WTC11 (cell line): ENCODE data around the gene UTP20. TPM values are rescaled to one million over a fixed set of nuclear protein-coding genes. Genes with fewer than 3 reads are reported as not detected.

Experiments used
- ATAC-seq: fragments of 200-7000 bp; cut with Tn5 transposase; 2 replicates; pipeline ENCODE4 v1.10.0; 2021; ENCODE audit warnings: mild to moderate bottlenecking, moderate library complexity
- CTCF ChIA-PET: fragments of 300-600 bp; sonication (Branson Sonifier 250); formaldehyde crosslinking; loops from one replicate; lab custom pipeline; 2021; ENCODE audit warnings: antibody characterized with exemption; lab: Charles Lee
- POLR2A ChIA-PET: fragments of 350-600 bp; sonication (Branson Sonifier 250); formaldehyde crosslinking; loops from one replicate; lab custom pipeline; 2021; ENCODE audit warnings: antibody characterized with exemption; lab: Charles Lee
- DNase-seq: peaks from one replicate; pipeline ENCODE4 v3.0.0; 2021; ENCODE audit warnings: low spot score
- H3K27ac Mint-ChIP-seq: 2 replicates; pipeline ENCODE4 v1.8.0; 2021; ENCODE audit warnings: mixed read lengths
- H3K27me3 Mint-ChIP-seq: 2 replicates; pipeline ENCODE4 v1.8.0; 2021; ENCODE audit warnings: low read depth, mild to moderate bottlenecking, moderate library complexity, mixed read lengths
- H3K36me3 Mint-ChIP-seq: 2 replicates; pipeline ENCODE4 v1.8.0; 2021; ENCODE audit warnings: mixed read lengths
- H3K4me1 Mint-ChIP-seq: 2 replicates; pipeline ENCODE4 v1.8.0; 2022; ENCODE audit warnings: mixed read lengths
- H3K4me3 Mint-ChIP-seq: 2 replicates; pipeline ENCODE4 v1.8.0; 2021; ENCODE audit warnings: mild to moderate bottlenecking, moderate library complexity, mixed read lengths
- H3K9me3 Mint-ChIP-seq: 2 replicates; pipeline ENCODE4 v1.8.0; 2021; ENCODE audit warnings: mixed read lengths
- CBFB ChIP-seq: sonication (generic); formaldehyde crosslinking; IDR thresholded peaks from 2 replicates; pipeline ENCODE4 v1.8.1; 2022; ENCODE audit warnings: mild to moderate bottlenecking, low read depth, missing genetic modification reagents
- CREB1 ChIP-seq: sonication (generic); formaldehyde crosslinking; IDR thresholded peaks from 2 replicates; pipeline ENCODE4 v1.8.0; 2023; ENCODE audit warnings: mild to moderate bottlenecking, missing genetic modification reagents
- FOXJ3 ChIP-seq: sonication (generic); formaldehyde crosslinking; IDR thresholded peaks from 2 replicates; pipeline ENCODE4 v1.9.0; 2021; ENCODE audit warnings: missing genetic modification reagents, mild to moderate bottlenecking, borderline replicate concordance
- GTF2I ChIP-seq: fragments of 250-450 bp; sonication (Bioruptor Pico); conservative IDR thresholded peaks from 2 replicates; pipeline ENCODE4 v1.4.0; 2021; ENCODE audit warnings: mild to moderate bottlenecking
- HMGA2 ChIP-seq: fragments of 250-450 bp; sonication (Bioruptor Pico); IDR thresholded peaks from 2 replicates; pipeline ENCODE4 v1.4.0; 2021; ENCODE audit warnings: mild to moderate bottlenecking, moderate library complexity
- NFYB ChIP-seq: sonication (generic); formaldehyde crosslinking; conservative IDR thresholded peaks from 2 replicates; pipeline ENCODE4 v1.8.0; 2022; ENCODE audit warnings: low read depth, missing genetic modification reagents
- PRRX2 ChIP-seq: fragments of 250-450 bp; sonication (Bioruptor Pico); IDR thresholded peaks from 2 replicates; pipeline ENCODE4 v1.8.0; 2021; ENCODE audit warnings: mild to moderate bottlenecking
- RORB ChIP-seq: fragments of 250-450 bp; sonication (Bioruptor Pico); IDR thresholded peaks from 2 replicates; pipeline ENCODE4 v1.9.0; 2021; ENCODE audit warnings: mild to moderate bottlenecking
- TEAD4 ChIP-seq: sonication (generic); formaldehyde crosslinking; IDR thresholded peaks from 2 replicates; pipeline ENCODE4 v1.8.0; 2022; ENCODE audit warnings: mild to moderate bottlenecking, missing genetic modification reagents
- ZNF232 ChIP-seq: sonication (generic); formaldehyde crosslinking; IDR thresholded peaks from 2 replicates; pipeline ENCODE4 v1.8.0; 2022; ENCODE audit warnings: mild to moderate bottlenecking, missing genetic modification reagents
- ZNF263 ChIP-seq: sonication (generic); formaldehyde crosslinking; IDR thresholded peaks from 2 replicates; pipeline ENCODE4 v1.8.1; 2022; ENCODE audit warnings: low read depth, mild to moderate bottlenecking, moderate library complexity, missing genetic modification reagents
- ZNF423 ChIP-seq: fragments of 250-450 bp; sonication (Bioruptor Pico); IDR thresholded peaks from 2 replicates; pipeline ENCODE4 v2.1.2; 2022; ENCODE audit warnings: mild to moderate bottlenecking, moderate library complexity
- total RNA-seq: library from RNA; stranded (reverse); gene quantifications from 3 replicates; pipeline ENCODE4 v1.2.3, GENCODE V29; 2021
- TF ChIP-seq, protein P1 (sequence below): sonication (generic); formaldehyde crosslinking; IDR thresholded peaks from 2 replicates; pipeline ENCODE4 v1.8.0; 2023; ENCODE audit warnings: mild to moderate bottlenecking, missing genetic modification reagents
- TF ChIP-seq, protein P2 (sequence below): sonication (generic); formaldehyde crosslinking; IDR thresholded peaks from 2 replicates; pipeline ENCODE4 v1.8.0; 2022; ENCODE audit warnings: mild to moderate bottlenecking, missing genetic modification reagents
- TF ChIP-seq, protein P3 (sequence below): sonication (generic); formaldehyde crosslinking; IDR thresholded peaks from 2 replicates; pipeline ENCODE4 v1.8.1; 2023; ENCODE audit warnings: mild to moderate bottlenecking, missing genetic modification reagents
- TF ChIP-seq, protein P4 (sequence below): fragments of 250-450 bp; sonication (Bioruptor Pico); IDR thresholded peaks from 2 replicates; pipeline ENCODE4 v1.9.0; 2021; ENCODE audit warnings: mild to moderate bottlenecking
- TF ChIP-seq, protein P5 (sequence below): sonication (generic); formaldehyde crosslinking; IDR thresholded peaks from 2 replicates; pipeline ENCODE4 v1.8.1; 2023; ENCODE audit warnings: mild to moderate bottlenecking, missing genetic modification reagents
- TF ChIP-seq, protein P6 (sequence below): fragments of 250-450 bp; sonication (Bioruptor Pico); IDR thresholded peaks from 2 replicates; pipeline ENCODE4 v2.1.2; 2022; ENCODE audit warnings: mild to moderate bottlenecking, moderate library complexity
- TF ChIP-seq, protein P7 (sequence below): sonication (generic); formaldehyde crosslinking; IDR thresholded peaks from 2 replicates; pipeline ENCODE4 v1.8.0; 2023; ENCODE audit warnings: missing genetic modification reagents

The UTP20 gene
- total RNA-seq, 1 experiment from 2014 or later: 34.1 TPM

DNA sequence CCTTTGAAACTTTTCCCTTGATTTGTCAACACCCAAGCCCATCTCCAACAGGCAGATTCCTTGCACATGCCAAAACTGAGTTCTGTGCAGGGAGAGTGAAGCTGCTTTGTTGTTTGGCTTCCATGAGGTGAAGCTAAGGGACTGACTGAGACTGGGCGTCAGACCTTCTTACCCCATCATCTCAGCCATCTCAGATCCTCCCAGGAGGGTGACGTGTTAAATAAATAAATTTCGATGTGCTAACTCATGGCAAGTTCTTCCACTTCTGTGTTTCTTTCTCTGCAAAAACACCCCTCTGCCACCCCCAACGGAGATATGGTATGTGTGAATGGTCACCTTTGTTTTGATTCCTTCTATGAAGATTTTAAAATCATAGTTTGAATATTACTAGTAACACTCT is 17.8 kb downstream of the UTP20 start (continued):
- TF ChIP-seq, protein P1, sequence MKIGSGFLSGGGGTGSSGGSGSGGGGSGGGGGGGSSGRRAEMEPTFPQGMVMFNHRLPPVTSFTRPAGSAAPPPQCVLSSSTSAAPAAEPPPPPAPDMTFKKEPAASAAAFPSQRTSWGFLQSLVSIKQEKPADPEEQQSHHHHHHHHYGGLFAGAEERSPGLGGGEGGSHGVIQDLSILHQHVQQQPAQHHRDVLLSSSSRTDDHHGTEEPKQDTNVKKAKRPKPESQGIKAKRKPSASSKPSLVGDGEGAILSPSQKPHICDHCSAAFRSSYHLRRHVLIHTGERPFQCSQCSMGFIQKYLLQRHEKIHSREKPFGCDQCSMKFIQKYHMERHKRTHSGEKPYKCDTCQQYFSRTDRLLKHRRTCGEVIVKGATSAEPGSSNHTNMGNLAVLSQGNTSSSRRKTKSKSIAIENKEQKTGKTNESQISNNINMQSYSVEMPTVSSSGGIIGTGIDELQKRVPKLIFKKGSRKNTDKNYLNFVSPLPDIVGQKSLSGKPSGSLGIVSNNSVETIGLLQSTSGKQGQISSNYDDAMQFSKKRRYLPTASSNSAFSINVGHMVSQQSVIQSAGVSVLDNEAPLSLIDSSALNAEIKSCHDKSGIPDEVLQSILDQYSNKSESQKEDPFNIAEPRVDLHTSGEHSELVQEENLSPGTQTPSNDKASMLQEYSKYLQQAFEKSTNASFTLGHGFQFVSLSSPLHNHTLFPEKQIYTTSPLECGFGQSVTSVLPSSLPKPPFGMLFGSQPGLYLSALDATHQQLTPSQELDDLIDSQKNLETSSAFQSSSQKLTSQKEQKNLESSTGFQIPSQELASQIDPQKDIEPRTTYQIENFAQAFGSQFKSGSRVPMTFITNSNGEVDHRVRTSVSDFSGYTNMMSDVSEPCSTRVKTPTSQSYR (CRISPR knock-in tag): no peak
- TF ChIP-seq NFYB (no peak), CBFB (CRISPR knock-in tag) (no peak), GTF2I (CRISPR knock-in tag) (no peak), ZNF232 (CRISPR knock-in tag) (no peak), PRRX2 (CRISPR knock-in tag) (no peak), ZNF263 (CRISPR knock-in tag) (no peak), ZNF423 (no peak)
- TF ChIP-seq, protein P2, sequence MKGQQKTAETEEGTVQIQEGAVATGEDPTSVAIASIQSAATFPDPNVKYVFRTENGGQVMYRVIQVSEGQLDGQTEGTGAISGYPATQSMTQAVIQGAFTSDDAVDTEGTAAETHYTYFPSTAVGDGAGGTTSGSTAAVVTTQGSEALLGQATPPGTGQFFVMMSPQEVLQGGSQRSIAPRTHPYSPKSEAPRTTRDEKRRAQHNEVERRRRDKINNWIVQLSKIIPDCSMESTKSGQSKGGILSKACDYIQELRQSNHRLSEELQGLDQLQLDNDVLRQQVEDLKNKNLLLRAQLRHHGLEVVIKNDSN (CRISPR knock-in tag): no peak
- TF ChIP-seq, protein P3, sequence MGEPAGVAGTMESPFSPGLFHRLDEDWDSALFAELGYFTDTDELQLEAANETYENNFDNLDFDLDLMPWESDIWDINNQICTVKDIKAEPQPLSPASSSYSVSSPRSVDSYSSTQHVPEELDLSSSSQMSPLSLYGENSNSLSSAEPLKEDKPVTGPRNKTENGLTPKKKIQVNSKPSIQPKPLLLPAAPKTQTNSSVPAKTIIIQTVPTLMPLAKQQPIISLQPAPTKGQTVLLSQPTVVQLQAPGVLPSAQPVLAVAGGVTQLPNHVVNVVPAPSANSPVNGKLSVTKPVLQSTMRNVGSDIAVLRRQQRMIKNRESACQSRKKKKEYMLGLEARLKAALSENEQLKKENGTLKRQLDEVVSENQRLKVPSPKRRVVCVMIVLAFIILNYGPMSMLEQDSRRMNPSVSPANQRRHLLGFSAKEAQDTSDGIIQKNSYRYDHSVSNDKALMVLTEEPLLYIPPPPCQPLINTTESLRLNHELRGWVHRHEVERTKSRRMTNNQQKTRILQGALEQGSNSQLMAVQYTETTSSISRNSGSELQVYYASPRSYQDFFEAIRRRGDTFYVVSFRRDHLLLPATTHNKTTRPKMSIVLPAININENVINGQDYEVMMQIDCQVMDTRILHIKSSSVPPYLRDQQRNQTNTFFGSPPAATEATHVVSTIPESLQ: no peak
- TF ChIP-seq, protein P4, sequence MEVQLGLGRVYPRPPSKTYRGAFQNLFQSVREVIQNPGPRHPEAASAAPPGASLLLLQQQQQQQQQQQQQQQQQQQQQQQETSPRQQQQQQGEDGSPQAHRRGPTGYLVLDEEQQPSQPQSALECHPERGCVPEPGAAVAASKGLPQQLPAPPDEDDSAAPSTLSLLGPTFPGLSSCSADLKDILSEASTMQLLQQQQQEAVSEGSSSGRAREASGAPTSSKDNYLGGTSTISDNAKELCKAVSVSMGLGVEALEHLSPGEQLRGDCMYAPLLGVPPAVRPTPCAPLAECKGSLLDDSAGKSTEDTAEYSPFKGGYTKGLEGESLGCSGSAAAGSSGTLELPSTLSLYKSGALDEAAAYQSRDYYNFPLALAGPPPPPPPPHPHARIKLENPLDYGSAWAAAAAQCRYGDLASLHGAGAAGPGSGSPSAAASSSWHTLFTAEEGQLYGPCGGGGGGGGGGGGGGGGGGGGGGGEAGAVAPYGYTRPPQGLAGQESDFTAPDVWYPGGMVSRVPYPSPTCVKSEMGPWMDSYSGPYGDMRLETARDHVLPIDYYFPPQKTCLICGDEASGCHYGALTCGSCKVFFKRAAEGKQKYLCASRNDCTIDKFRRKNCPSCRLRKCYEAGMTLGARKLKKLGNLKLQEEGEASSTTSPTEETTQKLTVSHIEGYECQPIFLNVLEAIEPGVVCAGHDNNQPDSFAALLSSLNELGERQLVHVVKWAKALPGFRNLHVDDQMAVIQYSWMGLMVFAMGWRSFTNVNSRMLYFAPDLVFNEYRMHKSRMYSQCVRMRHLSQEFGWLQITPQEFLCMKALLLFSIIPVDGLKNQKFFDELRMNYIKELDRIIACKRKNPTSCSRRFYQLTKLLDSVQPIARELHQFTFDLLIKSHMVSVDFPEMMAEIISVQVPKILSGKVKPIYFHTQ (CRISPR knock-in tag): no peak
- TF ChIP-seq, protein P5, sequence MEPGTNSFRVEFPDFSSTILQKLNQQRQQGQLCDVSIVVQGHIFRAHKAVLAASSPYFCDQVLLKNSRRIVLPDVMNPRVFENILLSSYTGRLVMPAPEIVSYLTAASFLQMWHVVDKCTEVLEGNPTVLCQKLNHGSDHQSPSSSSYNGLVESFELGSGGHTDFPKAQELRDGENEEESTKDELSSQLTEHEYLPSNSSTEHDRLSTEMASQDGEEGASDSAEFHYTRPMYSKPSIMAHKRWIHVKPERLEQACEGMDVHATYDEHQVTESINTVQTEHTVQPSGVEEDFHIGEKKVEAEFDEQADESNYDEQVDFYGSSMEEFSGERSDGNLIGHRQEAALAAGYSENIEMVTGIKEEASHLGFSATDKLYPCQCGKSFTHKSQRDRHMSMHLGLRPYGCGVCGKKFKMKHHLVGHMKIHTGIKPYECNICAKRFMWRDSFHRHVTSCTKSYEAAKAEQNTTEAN (CRISPR knock-in tag): no peak
- TF ChIP-seq, protein P6, sequence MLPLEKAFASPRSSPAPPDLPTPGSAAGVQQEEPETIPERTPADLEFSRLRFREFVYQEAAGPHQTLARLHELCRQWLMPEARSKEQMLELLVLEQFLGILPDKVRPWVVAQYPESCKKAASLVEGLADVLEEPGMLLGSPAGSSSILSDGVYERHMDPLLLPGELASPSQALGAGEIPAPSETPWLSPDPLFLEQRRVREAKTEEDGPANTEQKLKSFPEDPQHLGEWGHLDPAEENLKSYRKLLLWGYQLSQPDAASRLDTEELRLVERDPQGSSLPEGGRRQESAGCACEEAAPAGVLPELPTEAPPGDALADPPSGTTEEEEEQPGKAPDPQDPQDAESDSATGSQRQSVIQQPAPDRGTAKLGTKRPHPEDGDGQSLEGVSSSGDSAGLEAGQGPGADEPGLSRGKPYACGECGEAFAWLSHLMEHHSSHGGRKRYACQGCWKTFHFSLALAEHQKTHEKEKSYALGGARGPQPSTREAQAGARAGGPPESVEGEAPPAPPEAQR (CRISPR knock-in tag): no peak
- TF ChIP-seq, protein P7, sequence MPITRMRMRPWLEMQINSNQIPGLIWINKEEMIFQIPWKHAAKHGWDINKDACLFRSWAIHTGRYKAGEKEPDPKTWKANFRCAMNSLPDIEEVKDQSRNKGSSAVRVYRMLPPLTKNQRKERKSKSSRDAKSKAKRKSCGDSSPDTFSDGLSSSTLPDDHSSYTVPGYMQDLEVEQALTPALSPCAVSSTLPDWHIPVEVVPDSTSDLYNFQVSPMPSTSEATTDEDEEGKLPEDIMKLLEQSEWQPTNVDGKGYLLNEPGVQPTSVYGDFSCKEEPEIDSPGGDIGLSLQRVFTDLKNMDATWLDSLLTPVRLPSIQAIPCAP (CRISPR knock-in tag): no peak

DNA sequence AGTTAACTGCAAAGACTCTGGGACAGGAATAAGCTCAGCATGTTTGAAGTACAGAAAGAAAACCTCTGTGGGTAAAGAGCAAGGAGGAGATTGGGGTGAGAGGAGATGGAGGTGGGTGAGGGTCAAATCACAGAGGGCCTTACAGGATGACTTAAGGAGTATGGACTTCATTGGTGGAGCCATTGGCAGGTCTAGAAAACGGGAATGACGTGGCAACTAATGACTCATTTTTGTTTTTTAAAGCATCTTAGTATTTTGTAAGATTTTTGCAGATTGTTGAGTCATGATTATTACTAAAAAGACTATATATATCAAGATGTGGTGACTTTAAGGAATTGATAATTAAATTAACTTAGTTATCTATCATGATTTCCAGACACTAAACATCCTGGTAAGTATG is 18.5 kb downstream of the UTP20 start:
- ChIA-PET POLR2A (no interaction called here), CTCF (no interaction called here)
- ATAC-seq (no peak), DNase-seq (no peak)
- no peak overlapping the region for H3K4me3 Mint-ChIP-seq
- no peaks in the 10 kb centered on the region for H3K4me1 Mint-ChIP-seq
- no peaks in the 10 kb centered on the region for H3K9me3 Mint-ChIP-seq
- H3K27me3 Mint-ChIP-seq: no peaks in the 10 kb centered on the region
- H3K27ac Mint-ChIP-seq: no peak overlapping the region
- TF ChIP-seq CREB1 (CRISPR knock-in tag): no peak
- TF ChIP-seq TEAD4 (CRISPR knock-in tag): no peak
- TF ChIP-seq HMGA2 (CRISPR knock-in tag): no peak
- no peak for TF ChIP-seq RORB (CRISPR knock-in tag)
- no peak for TF ChIP-seq FOXJ3 (CRISPR knock-in tag)
- H3K36me3 Mint-ChIP-seq: peaks cover 64% of the 10 kb centered on the region
